ENCODE results near the gene WIZ. TPM values are rescaled to one million over a fixed set of nuclear protein-coding genes. Genes with fewer than 3 reads are reported as not detected.

The WIZ gene
- total and polyA plus RNA-seq, 4 donors, result 14.5 to 42.6 (median 23.3) TPM

GRCh38 chr19:15443325-15443724 is 6.4 kb downstream of the WIZ start:
- Histone ChIP-seq H3K36me3 (ENCODE audit: control insufficient read depth in 4 of 4, insufficient read depth in 4 of 4, low read length in 4 of 4) (peaks cover 0 to 5% (median 1%) of the 10 kb centered on the region in 4 donors), H3K9ac (ENCODE audit: insufficient read depth in 1 of 2, low read length in 2 of 2) (no peak overlapping the region), H3K4me3 (no peak overlapping the region), H3K9me3 (ENCODE audit: control insufficient read depth in 4 of 4, insufficient read depth in 3 of 4, low read length in 3 of 4) (no peaks in the 10 kb centered on the region), H3K27ac (ENCODE audit: low read depth in 1 of 2, low read length in 1 of 2) (no peak overlapping the region), H3K27me3 (ENCODE audit: control insufficient read depth in 3 of 3, insufficient read depth in 3 of 3, low read length in 2 of 3) (no peaks in the 10 kb centered on the region), H3K4me1 (ENCODE audit: control insufficient read depth in 5 of 5, insufficient read depth in 5 of 5, low read length in 5 of 5) (peaks cover 0 to 5% (median under 1%) of the 10 kb centered on the region in 5 donors)
- WGBS, 2 donors, result 94 to 98% methylated on average over 3 of the region's 3 CpGs
- TF ChIP-seq, protein P1, sequence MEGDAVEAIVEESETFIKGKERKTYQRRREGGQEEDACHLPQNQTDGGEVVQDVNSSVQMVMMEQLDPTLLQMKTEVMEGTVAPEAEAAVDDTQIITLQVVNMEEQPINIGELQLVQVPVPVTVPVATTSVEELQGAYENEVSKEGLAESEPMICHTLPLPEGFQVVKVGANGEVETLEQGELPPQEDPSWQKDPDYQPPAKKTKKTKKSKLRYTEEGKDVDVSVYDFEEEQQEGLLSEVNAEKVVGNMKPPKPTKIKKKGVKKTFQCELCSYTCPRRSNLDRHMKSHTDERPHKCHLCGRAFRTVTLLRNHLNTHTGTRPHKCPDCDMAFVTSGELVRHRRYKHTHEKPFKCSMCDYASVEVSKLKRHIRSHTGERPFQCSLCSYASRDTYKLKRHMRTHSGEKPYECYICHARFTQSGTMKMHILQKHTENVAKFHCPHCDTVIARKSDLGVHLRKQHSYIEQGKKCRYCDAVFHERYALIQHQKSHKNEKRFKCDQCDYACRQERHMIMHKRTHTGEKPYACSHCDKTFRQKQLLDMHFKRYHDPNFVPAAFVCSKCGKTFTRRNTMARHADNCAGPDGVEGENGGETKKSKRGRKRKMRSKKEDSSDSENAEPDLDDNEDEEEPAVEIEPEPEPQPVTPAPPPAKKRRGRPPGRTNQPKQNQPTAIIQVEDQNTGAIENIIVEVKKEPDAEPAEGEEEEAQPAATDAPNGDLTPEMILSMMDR (IDR thresholded peaks at IDR 0.05; ENCODE audit: control extremely low read depth, extremely low read depth), result no peak
- ATAC-seq (ENCODE audit: insufficient read depth, low FRiP score), result no peak
- no peak for DNase-seq

DNA sequence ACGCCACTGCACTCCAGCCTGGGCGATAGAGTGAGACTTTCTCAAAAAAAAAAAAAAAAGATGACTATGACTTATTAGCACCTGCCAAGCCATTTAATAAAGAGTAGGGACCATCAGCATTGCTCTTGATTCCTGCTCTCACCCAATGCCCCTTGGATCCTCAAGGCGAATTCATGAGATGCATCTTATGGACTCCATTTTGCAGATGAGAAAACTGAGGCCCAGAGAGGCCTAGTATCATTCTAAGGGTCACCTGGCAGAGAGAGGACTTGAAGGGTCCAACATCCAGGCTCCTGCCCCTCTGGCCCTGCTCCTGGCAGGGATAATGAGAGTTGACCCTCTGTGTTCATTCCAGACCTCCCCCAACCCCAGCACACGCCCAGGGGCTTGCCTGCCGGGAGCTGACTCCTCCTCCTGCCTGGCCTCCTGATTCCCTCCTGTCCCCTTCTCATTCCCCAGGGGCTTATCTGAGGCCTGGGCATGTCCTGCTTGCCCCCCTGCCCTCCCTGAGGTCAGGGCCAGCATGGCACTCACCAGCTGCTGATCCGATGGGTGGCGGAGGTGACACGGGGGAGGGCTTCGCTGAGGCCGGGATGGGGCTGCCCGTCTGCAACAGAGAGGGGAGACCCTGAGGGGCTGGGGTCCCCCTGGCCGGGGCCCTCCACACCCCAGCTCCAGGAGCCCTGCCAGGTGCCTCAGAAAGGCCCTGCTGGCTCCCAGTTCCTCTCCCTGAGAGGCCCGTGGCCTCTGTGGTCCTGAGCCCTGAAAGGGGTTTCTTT is 7.4 kb downstream of the WIZ start:
- TF ChIP-seq, protein P1 (IDR thresholded peaks at IDR 0.05; ENCODE audit: control extremely low read depth, extremely low read depth), result no peak
- Histone ChIP-seq H3K27ac (ENCODE audit: low read depth in 1 of 2, low read length in 1 of 2) (no peak overlapping the region), H3K9ac (ENCODE audit: insufficient read depth in 1 of 2, low read length in 2 of 2) (no peak overlapping the region), H3K27me3 (ENCODE audit: control insufficient read depth in 3 of 3, insufficient read depth in 3 of 3, low read length in 2 of 3) (no peaks in the 10 kb centered on the region), H3K4me1 (ENCODE audit: control insufficient read depth in 5 of 5, insufficient read depth in 5 of 5, low read length in 5 of 5) (peaks cover 0 to 5% (median 2%) of the 10 kb centered on the region in 5 donors), H3K9me3 (ENCODE audit: control insufficient read depth in 4 of 4, insufficient read depth in 3 of 4, low read length in 3 of 4) (no peaks in the 10 kb centered on the region), H3K36me3 (ENCODE audit: control insufficient read depth in 4 of 4, insufficient read depth in 4 of 4, low read length in 4 of 4) (peaks cover 0 to 6% (median 1%) of the 10 kb centered on the region in 4 donors), H3K4me3 (no peak overlapping the region)
- DNase-seq (no peak), ATAC-seq (ENCODE audit: insufficient read depth, low FRiP score) (no peak)
- WGBS, 2 donors, result 84 to 89% methylated on average over 13 of the region's 13 CpGs

GRCh38 chr19:15441317-15441716 is 8.4 kb downstream of the WIZ start:
- Histone ChIP-seq H3K4me3 (no peak overlapping the region), H3K9me3 (ENCODE audit: control insufficient read depth in 4 of 4, insufficient read depth in 3 of 4, low read length in 3 of 4) (no peaks in the 10 kb centered on the region), H3K27ac (ENCODE audit: low read depth in 1 of 2, low read length in 1 of 2) (no peak overlapping the region), H3K4me1 (ENCODE audit: control insufficient read depth in 5 of 5, insufficient read depth in 5 of 5, low read length in 5 of 5) (peaks cover 0 to 5% (median 2%) of the 10 kb centered on the region in 5 donors), H3K9ac (ENCODE audit: insufficient read depth in 1 of 2, low read length in 2 of 2) (no peak overlapping the region), H3K27me3 (ENCODE audit: control insufficient read depth in 3 of 3, insufficient read depth in 3 of 3, low read length in 2 of 3) (no peaks in the 10 kb centered on the region), H3K36me3 (ENCODE audit: control insufficient read depth in 4 of 4, insufficient read depth in 4 of 4, low read length in 4 of 4) (peaks cover 0 to 5% (median 0%) of the 10 kb centered on the region in 4 donors)
- 55 to 85% methylated on average over 3 of the region's 3 CpGs for WGBS, 2 donors
- no peak for ATAC-seq (ENCODE audit: insufficient read depth, low FRiP score)
- no peak for DNase-seq
- TF ChIP-seq, protein P1 (IDR thresholded peaks at IDR 0.05; ENCODE audit: control extremely low read depth, extremely low read depth), result no peak
